GM19023 (cell line): ENCODE results near the gene ANAPC1.
"Not testable (repeated sequence)": the region's sequence is repeated elsewhere in the genome, so short reads cannot be mapped to it uniquely, and the experiment has no call there.

Experiments
- ATAC-seq: cut with Tn5 transposase; IDR thresholded peaks from one replicate; pipeline ENCODE4 v1.9.1; 2021; ENCODE audit warnings: mild to moderate bottlenecking, moderate library complexity; ENCODE audit not compliant: unreplicated experiment

Gene ANAPC1

GRCh38 chr2:111747410-111748115 lies 136.4 kb downstream of the ANAPC1 start:
- ATAC-seq = peak; percentile 91

- ATAC-seq = not testable (repeated sequence)
Observed at GRCh38 chr2:111744751-111745150, 139.2 kb downstream of the ANAPC1 start.

GRCh38 chr2:111741517-111741916 lies 142.5 kb downstream of the ANAPC1 start:
- not testable (repeated sequence) for ATAC-seq

GRCh38 chr2:111735838-111736721 lies 147.9 kb downstream of the ANAPC1 start:
- ATAC-seq = peak; percentile 71

GRCh38 chr2:111735420-111735819 lies 148.6 kb downstream of the ANAPC1 start:
- ATAC-seq = not testable (repeated sequence)

GRCh38 chr2:111729812-111730458 lies 154.1 kb downstream of the ANAPC1 start:
- not testable (repeated sequence) for ATAC-seq

GRCh38 chr2:111727611-111728110 lies 156.3 kb downstream of the ANAPC1 start:
- not testable (repeated sequence) for ATAC-seq

- peak; percentile 67 for ATAC-seq
Observed at GRCh38 chr2:111725742-111726141, 158.3 kb downstream of the ANAPC1 start.

GRCh38 chr2:111719610-111720009 lies 164.4 kb downstream of the ANAPC1 start:
- not testable (repeated sequence) for ATAC-seq
